Measurements from ENCODE around the gene CCDC136. TPM values are rescaled to one million over a fixed set of nuclear protein-coding genes. Genes with fewer than 3 reads are reported as not detected.
A peak's percentile ranks its signal among the peaks of the same experiment; 100 is the strongest.

CCDC136 gene
- total RNA-seq, 4 donors from 2014 or later = 0.61 to 15.8 (median 9.3) TPM

GRCh38 chr7:128840326-128841170 lies 48.8 kb downstream of the CCDC136 start:
- DNase-seq = peak in 1 of 2 donors; percentile 20
- intact Hi-C loops (cut with DNase I; ENCODE audit: low total_unique reads) = no loop called here

GRCh38 chr7:128841171-128841690 lies 49.5 kb downstream of the CCDC136 start:
- Histone ChIP-seq H3K9me3 (no peaks in the 10 kb centered on the region), H3K27me3 (no peaks in the 10 kb centered on the region), H3K27ac (peak overlapping the region; percentile 92 to 99 (median 98)), H3K4me3 (no peak overlapping the region), H3K36me3 (peaks cover 0 to 98% of the 10 kb centered on the region in 2 donors), H3K4me1 (peaks cover 29 to 41% of the 10 kb centered on the region in 2 donors)
- in situ Hi-C loops (cut with MboI; ENCODE audit: low sequenced_read_pairs in 4 of 4) = no loop called here
- intact Hi-C loops (cut with DNase I; ENCODE audit: low total_unique reads) = no loop called here
- DNase-seq (peak in 1 of 2 donors; percentile 70), ATAC-seq (no peak)
- TF ChIP-seq CTCF (IDR thresholded peaks at IDR 0.05 in 4 of 5, conservative IDR thresholded peaks at IDR 0.05 in 1 of 5) (no peak), POLR2A (IDR thresholded peaks at IDR 0.05) (no peak)

More at GRCh38 chr7:128840326-128841170, 48.8 kb downstream of the CCDC136 start:
- H3K27ac ChIP-seq = peak overlapping the region; percentile 92 to 99 (median 98)
- H3K4me1 ChIP-seq = peaks cover 36 to 48% of the 10 kb centered on the region in 2 donors
- no peak for ATAC-seq
- TF ChIP-seq POLR2A (IDR thresholded peaks at IDR 0.05) (no peak), CTCF (IDR thresholded peaks at IDR 0.05 in 4 of 5, conservative IDR thresholded peaks at IDR 0.05 in 1 of 5) (no peak)
- H3K27me3 ChIP-seq = no peaks in the 10 kb centered on the region
- H3K9me3 ChIP-seq = no peaks in the 10 kb centered on the region
- H3K4me3 ChIP-seq = no peak overlapping the region
- in situ Hi-C loops (cut with MboI; ENCODE audit: low sequenced_read_pairs in 4 of 4) = no loop called here
- H3K36me3 ChIP-seq = peaks cover 0 to 98% of the 10 kb centered on the region in 2 donors

- Histone ChIP-seq H3K27me3 (no peaks in the 10 kb centered on the region), H3K4me1 (peaks cover 21 to 32% of the 10 kb centered on the region in 2 donors), H3K4me3 (no peak overlapping the region), H3K27ac (peak overlapping the region; percentile 92 to 99 (median 98)), H3K9me3 (no peaks in the 10 kb centered on the region), H3K36me3 (peaks cover 0 to 98% of the 10 kb centered on the region in 2 donors)
- TF ChIP-seq CTCF (IDR thresholded peaks at IDR 0.05 in 4 of 5, conservative IDR thresholded peaks at IDR 0.05 in 1 of 5) (peak; percentile 51 to 89 (median 85)), POLR2A (IDR thresholded peaks at IDR 0.05) (peak in 1 of 2 donors; percentile 6)
- DNase-seq (peak in 1 of 2 donors; percentile 83), ATAC-seq (peak; percentile 10 to 15)
- intact Hi-C loops (cut with DNase I; ENCODE audit: low total_unique reads) = loop anchor here (2.0 kb wide), 1 partner anchor 21 kb away; the partner anchor contains the start of gene ATP6V1F
- in situ Hi-C loops (cut with MboI; ENCODE audit: low sequenced_read_pairs in 4 of 4) = no loop called here
Observed at GRCh38 chr7:128841921-128842673, 50.3 kb downstream of the CCDC136 start.

GRCh38 chr7:128842674-128843641 lies 51.2 kb downstream of the CCDC136 start:
- H3K9me3 ChIP-seq = no peaks in the 10 kb centered on the region
- no peaks in the 10 kb centered on the region for H3K27me3 ChIP-seq
- ATAC-seq (peak in 1 of 2 donors; percentile 3), DNase-seq (peak in 1 of 2 donors; percentile 70)
- intact Hi-C loops (cut with DNase I; ENCODE audit: low total_unique reads) (loop anchor here (2.0 kb wide), 1 partner anchor 20 kb away; the partner anchor contains the start of gene ATP6V1F), in situ Hi-C loops (cut with MboI; ENCODE audit: low sequenced_read_pairs in 4 of 4) (no loop called here)
- no peak overlapping the region for H3K4me3 ChIP-seq
- peak overlapping the region; percentile 92 to 99 (median 98) for H3K27ac ChIP-seq
- TF ChIP-seq CTCF (IDR thresholded peaks at IDR 0.05 in 4 of 5, conservative IDR thresholded peaks at IDR 0.05 in 1 of 5) (no peak), POLR2A (IDR thresholded peaks at IDR 0.05) (no peak)
- H3K4me1 ChIP-seq = peaks cover 13 to 24% of the 10 kb centered on the region in 2 donors
- peaks cover 0 to 98% of the 10 kb centered on the region in 2 donors for H3K36me3 ChIP-seq
